CD4-positive, alpha-beta T cell treated with Interleukin-4 for 4 hours (primary cell): ENCODE data around the gene KRT4.

Source experiments
- DNase-seq: peaks from one replicate; pipeline ENCODE4 v3.0.0-alpha.2; 2020

KRT4 gene

GRCh38 chr12:52836491-52837412 lies 22.8 kb upstream of the KRT4 start:
- DNase-seq, result no peak

- peak; percentile 30 for DNase-seq
Measured at GRCh38 chr12:52836042-52836466, 22.1 kb upstream of the KRT4 start.

- DNase-seq, result no peak
Measured at GRCh38 chr12:52835271-52836041, 21.5 kb upstream of the KRT4 start.

GRCh38 chr12:52834727-52835001 lies 20.7 kb upstream of the KRT4 start:
- no peak for DNase-seq

GRCh38 chr12:52833922-52834726 lies 20.2 kb upstream of the KRT4 start, which contains the start of gene KRT79:
Gene KRT79 (minus strand): TSS chr12:52834311. CDS start chr12:52834260, 51 bp downstream.
- no peak for DNase-seq

GRCh38 chr12:52832985-52833905 lies 19.3 kb upstream of the KRT4 start:
- DNase-seq, result no peak

- DNase-seq, result no peak
Measured at GRCh38 chr12:52832451-52832850, 18.5 kb upstream of the KRT4 start.

GRCh38 chr12:52831251-52831650 lies 17.3 kb upstream of the KRT4 start:
- no peak for DNase-seq

- DNase-seq, result no peak
Measured at GRCh38 chr12:52829986-52830770, 16.3 kb upstream of the KRT4 start.

- DNase-seq, result no peak
Measured at GRCh38 chr12:52828591-52829021, 14.7 kb upstream of the KRT4 start.

GRCh38 chr12:52828156-52828555 lies 14.2 kb upstream of the KRT4 start:
- DNase-seq, result no peak

GRCh38 chr12:52827499-52828090 lies 13.7 kb upstream of the KRT4 start:
- no peak for DNase-seq

GRCh38 chr12:52826611-52827498 lies 12.9 kb upstream of the KRT4 start:
- DNase-seq, result no peak

GRCh38 chr12:52825961-52826360 lies 12.0 kb upstream of the KRT4 start:
- no peak for DNase-seq

GRCh38 chr12:52824741-52825410 lies 11.0 kb upstream of the KRT4 start:
- DNase-seq, result no peak

- no peak for DNase-seq
Measured at GRCh38 chr12:52823761-52824450, 10.0 kb upstream of the KRT4 start.

- no peak for DNase-seq
Measured at GRCh38 chr12:52822771-52823510, 9.0 kb upstream of the KRT4 start.
